Keratinocyte (primary cell): ENCODE measurements around the gene ZFYVE16. TPM values are rescaled to one million over a fixed set of nuclear protein-coding genes. Genes with fewer than 3 reads are reported as not detected.

Experiments
- DNase-seq: peaks from one replicate; pipeline ENCODE4 v3.0.0-alpha.2; 2011; ENCODE audit warnings: low read depth, missing footprints, low spot score
- FAIRE-seq: peaks from 2 replicates; lab custom pipeline; 2011; peaks lifted over from hg19 to GRCh38; lab: Jason Lieb, UNC
- H2AFZ ChIP-seq: 2 replicates; pipeline ENCODE4 v1.6.0; 2012; ENCODE audit warnings: low read length, control low read depth, inconsistent platforms; ENCODE audit not compliant: control insufficient read depth
- H3K27ac ChIP-seq: 2 replicates; pipeline ENCODE4 v1.5.1; 2011; ENCODE audit warnings: low read length; ENCODE audit not compliant: control insufficient read depth, insufficient read depth
- H3K27me3 ChIP-seq: 3 replicates; pipeline ENCODE4 v1.6.0; 2011; ENCODE audit warnings: low read length; ENCODE audit not compliant: control insufficient read depth, insufficient read depth; ENCODE audit errors: extremely low read depth
- H3K36me3 ChIP-seq, 2 experiments: 2 replicates in 1 of 2; 3 replicates in 1 of 2; pipeline ENCODE4 v1.5.1; 2011; ENCODE audit warnings: low read length in 2 of 2, mild to moderate bottlenecking in 1 of 2; ENCODE audit not compliant: control insufficient read depth in 2 of 2, insufficient read depth in 2 of 2; ENCODE audit errors: extremely low read depth in 1 of 2
- H3K4me1 ChIP-seq: 3 replicates; pipeline ENCODE4 v1.5.1; 2011; ENCODE audit warnings: low read length; ENCODE audit not compliant: control insufficient read depth, insufficient read depth; ENCODE audit errors: extremely low read depth
- H3K4me2 ChIP-seq: 3 replicates; pipeline ENCODE4 v1.6.0; 2011; ENCODE audit warnings: low read depth, low read length; ENCODE audit not compliant: control insufficient read depth, insufficient read depth; ENCODE audit errors: extremely low read depth
- H3K4me3 ChIP-seq, 3 experiments: fragments of 200-600 bp in 1 of 3; sonication (generic) in 1 of 3; 2 replicates in 2 of 3; 3 replicates in 1 of 3; pipeline ENCODE4 v1.5.1; 2011 to 2016; ENCODE audit warnings: low read length in 3 of 3, mild to moderate bottlenecking in 3 of 3, control low read depth in 2 of 3, inconsistent platforms in 1 of 3, low read depth in 1 of 3, mixed read lengths in 1 of 3, mixed run types in 1 of 3, moderate library complexity in 1 of 3; ENCODE audit not compliant: control insufficient read depth in 2 of 3, insufficient read depth in 2 of 3; ENCODE audit errors: extremely low read depth in 1 of 3
- H3K79me2 ChIP-seq: 2 replicates; pipeline ENCODE4 v1.6.0; 2012; ENCODE audit warnings: low read length; ENCODE audit not compliant: control insufficient read depth, insufficient read depth
- H3K9ac ChIP-seq: 3 replicates; pipeline ENCODE4 v1.6.0; 2011; ENCODE audit warnings: low read length; ENCODE audit not compliant: control insufficient read depth, insufficient read depth; ENCODE audit errors: extremely low read depth
- H3K9me1 ChIP-seq: 3 replicates; pipeline ENCODE4 v1.6.0; 2011; ENCODE audit warnings: low read length; ENCODE audit not compliant: control insufficient read depth, insufficient read depth; ENCODE audit errors: extremely low read depth
- H3K9me3 ChIP-seq: 2 replicates; pipeline ENCODE4 v1.5.1; 2012; ENCODE audit warnings: low read depth, low read length; ENCODE audit not compliant: control insufficient read depth
- H4K20me1 ChIP-seq: 3 replicates; pipeline ENCODE4 v1.6.0; 2011; ENCODE audit warnings: low read length; ENCODE audit not compliant: control insufficient read depth, insufficient read depth; ENCODE audit errors: extremely low read depth
- CTCF ChIP-seq, 3 experiments: IDR thresholded peaks in 1 of 3; conservative IDR thresholded peaks in 1 of 3; optimal IDR thresholded peaks in 1 of 3; 2 replicates in 2 of 3; 3 replicates in 1 of 3; pipeline versions ENCODE3 to v1.5.1; 2011; ENCODE audit warnings: low read length in 3 of 3, mild to moderate bottlenecking in 3 of 3, moderate library complexity in 2 of 3, control low read depth in 1 of 3, inconsistent platforms in 1 of 3; ENCODE audit not compliant: insufficient read depth in 2 of 3; ENCODE audit errors: extremely low read depth in 1 of 3
- EZH2 ChIP-seq: IDR thresholded peaks from one replicate; pipeline ENCODE4 v1.6.1; 2012; ENCODE audit warnings: inconsistent platforms, mild to moderate bottlenecking, low read length, moderate library complexity
- dilution Hi-C: fragments of 300-500 bp; cut with MboI; formaldehyde crosslinking; loops from one replicate; pipeline ENCODE4 v1.7.0; 2020; ENCODE audit warnings: low sequenced_read_pairs; ENCODE audit not compliant: extremely low pct_ligation_motif_present
- polyA plus RNA-seq, 5 experiments: library from polyadenylated mRNA; depleted of rRNA in 3 of 5; stranded (reverse) in 3 of 5; stranded (forward) in 1 of 5; unstranded in 1 of 5; fragments of >200 nt; gene quantifications; 1 replicate in 1 of 5; 2 replicates in 3 of 5; 3 replicates in 1 of 5; pipeline versions ENCODE4 v1.2.1 to v1.2.3, GENCODE V29; 2011 to 2012; ENCODE audit warnings: missing spikeins in 2 of 5, low read depth in 1 of 5, low replicate concordance in 1 of 5

The ZFYVE16 gene
- polyA plus RNA-seq, 1 donor (not counting 4 experiments of a cell fraction or from before 2014, with no cell fraction given), result 13.5 TPM

- no peak overlapping the region for H3K4me3 ChIP-seq
- H2AFZ ChIP-seq, result no peak overlapping the region
- H3K9me1 ChIP-seq, result no peaks in the 10 kb centered on the region
- FAIRE-seq, result no peak
- H3K27me3 ChIP-seq, result no peaks in the 10 kb centered on the region
- no peak overlapping the region for H3K27ac ChIP-seq
- H3K4me1 ChIP-seq, result no peaks in the 10 kb centered on the region
- H3K4me2 ChIP-seq, result no peak overlapping the region
- H3K36me3 ChIP-seq, result no peaks in the 10 kb centered on the region
- no peaks in the 10 kb centered on the region for H3K9me3 ChIP-seq
- H4K20me1 ChIP-seq, result no peaks in the 10 kb centered on the region
- DNase-seq, result no peak
- dilution Hi-C loops, result no loop called here
- no peak overlapping the region for H3K9ac ChIP-seq
- no peaks in the 10 kb centered on the region for H3K79me2 ChIP-seq
- TF ChIP-seq EZH2 (no peak), CTCF (optimal IDR thresholded peaks at IDR 0.05 in 1 of 3, IDR thresholded peaks at IDR 0.05 in 1 of 3, conservative IDR thresholded peaks at IDR 0.05 in 1 of 3; ENCODE audit: extremely low read depth in 1 of 3, insufficient read depth in 2 of 3, low read length in 3 of 3) (no peak)
Observed at GRCh38 chr5:80374188-80374587, 33.7 kb upstream of the ZFYVE16 start.

- Histone ChIP-seq H3K36me3 (no peaks in the 10 kb centered on the region), H3K4me3 (no peak overlapping the region), H3K9me1 (no peaks in the 10 kb centered on the region), H3K4me2 (no peak overlapping the region), H3K4me1 (no peaks in the 10 kb centered on the region), H3K27me3 (no peaks in the 10 kb centered on the region), H3K9ac (no peak overlapping the region), H3K27ac (no peak overlapping the region), H3K9me3 (no peaks in the 10 kb centered on the region), H3K79me2 (no peaks in the 10 kb centered on the region), H2AFZ (no peak overlapping the region), H4K20me1 (no peaks in the 10 kb centered on the region)
- DNase-seq (no peak), FAIRE-seq (no peak)
- TF ChIP-seq CTCF (optimal IDR thresholded peaks at IDR 0.05 in 1 of 3, IDR thresholded peaks at IDR 0.05 in 1 of 3, conservative IDR thresholded peaks at IDR 0.05 in 1 of 3; ENCODE audit: extremely low read depth in 1 of 3, insufficient read depth in 2 of 3, low read length in 3 of 3), result no peak
- no peak for TF ChIP-seq EZH2
- dilution Hi-C loops, result no loop called here
Observed at GRCh38 chr5:80376557-80376956, 31.3 kb upstream of the ZFYVE16 start.
